Left lung (tissue), 10 donors: ENCODE measurements around the gene CST8. TPM values are rescaled to one million over a fixed set of nuclear protein-coding genes. Genes with fewer than 3 reads are reported as not detected.

Experiments used
- ATAC-seq: fragments of 200-7000 bp; cut with Tn5 transposase; one replicate; pipeline ENCODE4 v1.9.1; 2020; ENCODE audit warnings: moderate library complexity
- DNase-seq, 4 donors: peaks; one replicate each; pipeline ENCODE4 v3.0.0-alpha.2; 2013 to 2020
- H3K27ac ChIP-seq, 2 donors: fragments of 200-600 bp; sonication (generic) in 1 of 2; one replicate each; pipeline versions ENCODE4 v1.5.0 to v1.8.0; 2020 to 2021
- H3K27me3 ChIP-seq, 2 donors: fragments of 200-600 bp; sonication (generic) in 1 of 2; one replicate each; pipeline versions ENCODE4 v1.5.0 to v1.8.0; 2020 to 2021
- H3K36me3 ChIP-seq, 2 donors: fragments of 200-600 bp; sonication (generic) in 1 of 2; one replicate each; pipeline versions ENCODE4 v1.5.0 to v1.8.0; 2020 to 2021
- H3K4me1 ChIP-seq, 2 donors: fragments of 200-600 bp; one replicate each; pipeline ENCODE4 v1.8.0; 2021
- H3K4me3 ChIP-seq, 2 donors: fragments of 200-600 bp; sonication (generic) in 1 of 2; one replicate each; pipeline versions ENCODE4 v1.5.0 to v1.8.0; 2020 to 2021; ENCODE audit warnings: mild to moderate bottlenecking in 1 of 2
- H3K9me3 ChIP-seq, 2 donors: fragments of 200-600 bp; sonication (generic) in 1 of 2; one replicate each; pipeline versions ENCODE4 v1.5.0 to v1.8.0; 2020 to 2021
- CTCF ChIP-seq, 2 donors: fragments of 200-600 bp; sonication (generic) in 1 of 2; IDR thresholded peaks; one replicate each; pipeline versions ENCODE4 v1.5.0 to v1.8.0; 2021; ENCODE audit warnings: antibody characterized with exemption in 2 of 2
- intact Hi-C, 2 donors: fragments of 100-400 bp; cut with DNase I; formaldehyde crosslinking; loops; one replicate each; pipeline versions ENCODE4 v1.11.2 to v1.14.2; 2022
- polyA plus RNA-seq, 6 donors: library from polyadenylated mRNA; unstranded; fragments of 120-200 nt; gene quantifications; one replicate each; pipeline ENCODE4 v1.2.1, GENCODE V29; 2013; ENCODE audit not compliant: insufficient read length in 6 of 6
- total RNA-seq, 2 donors: library from RNA; stranded (reverse); fragmentation: NEBNext Ultra II Directional; extraction: Animal tissue kit (Norgen Biotek cat#: 25700); gene quantifications; one replicate each; pipeline ENCODE4 v1.2.1, GENCODE V29; 2021
- donor health status: DM: no; HTN: yes; CAD: no.
- donor health status: DM: no; HTN: no; CAD: no.

Gene CST8
- total and polyA plus RNA-seq, 8 donors, result not detected

DNA sequence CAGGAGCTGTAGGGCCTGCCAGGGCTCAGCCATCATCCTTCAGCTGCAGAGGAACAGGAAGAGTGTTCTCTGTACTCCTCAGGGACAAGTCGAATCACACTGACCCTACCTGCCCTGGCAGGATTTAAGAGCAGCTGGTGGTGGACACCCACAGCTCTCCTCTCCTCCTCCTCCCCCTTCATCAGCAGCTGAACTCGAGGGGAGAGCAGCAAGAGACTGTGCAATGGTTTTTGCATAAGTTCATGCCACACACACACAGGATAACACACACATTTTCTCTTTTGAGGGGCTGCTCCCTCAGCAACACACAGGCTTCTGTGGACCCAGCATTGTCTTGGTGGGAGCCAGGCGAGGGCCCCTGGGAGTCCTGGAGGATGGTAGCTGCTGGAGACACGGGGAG is 38.1 kb upstream of the CST8 start, which contains the start of gene CST11:
Gene CST11 (minus strand): TSS at position 101 of the 400 bp plus-strand sequence. CDS start 65 bp downstream, at position 36.
- H3K27me3 ChIP-seq, result peaks cover 0 to 12% of the 10 kb centered on the region in 2 donors
- no peak for ATAC-seq
- no peaks in the 10 kb centered on the region for H3K9me3 ChIP-seq
- no peaks in the 10 kb centered on the region for H3K4me1 ChIP-seq
- no peaks in the 10 kb centered on the region for H3K36me3 ChIP-seq
- H3K4me3 ChIP-seq, result no peak within 1 kb of the TSS
- TF ChIP-seq CTCF (IDR thresholded peaks at IDR 0.05), result no peak
- intact Hi-C loops, result no loop called here
- H3K27ac ChIP-seq, result no peak within 1 kb of the TSS
- DNase-seq, result no peak

DNA sequence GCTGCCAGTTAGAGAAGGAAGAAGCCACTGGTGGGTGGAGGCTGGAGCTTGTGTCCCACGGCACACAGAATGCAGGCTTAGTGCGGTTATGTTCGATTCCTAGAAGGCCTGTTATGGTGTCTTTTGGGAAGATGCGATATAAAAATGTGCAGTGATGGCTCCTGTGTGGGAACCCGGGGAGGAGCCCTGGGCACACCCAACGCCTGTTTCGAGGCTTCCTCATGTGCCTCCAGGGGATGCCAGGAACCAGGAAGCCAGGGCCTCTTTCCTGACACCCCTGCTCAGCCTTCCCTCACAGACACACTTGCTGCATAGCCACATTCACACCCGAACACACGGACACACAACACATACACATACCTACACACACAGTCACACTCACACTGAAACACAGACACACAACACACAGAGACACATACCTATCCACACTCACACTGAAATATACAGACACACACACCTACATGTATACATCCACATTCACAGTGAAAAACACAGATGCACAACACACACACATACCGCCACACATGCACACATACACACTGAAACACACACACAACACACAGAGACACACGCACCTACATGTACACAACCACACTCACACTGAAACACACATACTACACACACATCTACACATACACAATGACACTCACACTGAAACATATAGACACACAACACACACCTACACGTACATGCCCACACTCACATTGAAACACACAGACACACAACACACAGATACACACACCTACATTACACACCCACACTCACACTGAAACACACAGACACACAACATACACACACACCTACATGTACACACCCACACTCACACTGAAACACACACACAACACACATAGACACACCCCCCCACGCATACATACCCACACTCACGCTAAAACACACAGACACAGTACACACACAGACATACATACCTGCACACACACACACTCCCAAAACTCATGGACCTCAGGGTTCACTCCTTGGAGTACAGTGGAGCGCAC is 37.1 kb upstream of the CST8 start:
- DNase-seq (no peak), ATAC-seq (no peak)
- H3K27me3 ChIP-seq, result peaks cover 0 to 12% of the 10 kb centered on the region in 2 donors
- no peaks in the 10 kb centered on the region for H3K9me3 ChIP-seq
- intact Hi-C loops, result no loop called here
- H3K27ac ChIP-seq, result no peak overlapping the region
- no peaks in the 10 kb centered on the region for H3K4me1 ChIP-seq
- no peak for TF ChIP-seq CTCF (IDR thresholded peaks at IDR 0.05)
- no peaks in the 10 kb centered on the region for H3K36me3 ChIP-seq
- no peak overlapping the region for H3K4me3 ChIP-seq

GRCh38 chr20:23454816-23455215 is 36.1 kb upstream of the CST8 start:
- intact Hi-C loops, result no loop called here
- ATAC-seq, result no peak

GRCh38 chr20:23455639-23456038 is 35.3 kb upstream of the CST8 start:
- Histone ChIP-seq H3K4me3 (no peak overlapping the region), H3K36me3 (no peaks in the 10 kb centered on the region), H3K27me3 (peaks cover 0 to 12% of the 10 kb centered on the region in 2 donors), H3K27ac (no peak overlapping the region), H3K9me3 (no peaks in the 10 kb centered on the region), H3K4me1 (no peaks in the 10 kb centered on the region)
- DNase-seq, result no peak
- no peak for ATAC-seq
- intact Hi-C loops, result no loop called here
- TF ChIP-seq CTCF (IDR thresholded peaks at IDR 0.05), result no peak

More at GRCh38 chr20:23454816-23455215, 36.1 kb upstream of the CST8 start:
- Histone ChIP-seq H3K27me3 (peaks cover 0 to 12% of the 10 kb centered on the region in 2 donors), H3K4me1 (no peaks in the 10 kb centered on the region), H3K27ac (no peak overlapping the region), H3K36me3 (no peaks in the 10 kb centered on the region), H3K4me3 (no peak overlapping the region), H3K9me3 (no peaks in the 10 kb centered on the region)
- no peak for TF ChIP-seq CTCF (IDR thresholded peaks at IDR 0.05)
- no peak for DNase-seq

GRCh38 chr20:23456409-23456808 is 34.5 kb upstream of the CST8 start:
- Histone ChIP-seq H3K9me3 (no peaks in the 10 kb centered on the region), H3K4me3 (no peak overlapping the region), H3K4me1 (no peaks in the 10 kb centered on the region), H3K36me3 (no peaks in the 10 kb centered on the region), H3K27ac (no peak overlapping the region), H3K27me3 (peaks cover 0 to 16% of the 10 kb centered on the region in 2 donors)
- DNase-seq (no peak), ATAC-seq (no peak)
- TF ChIP-seq CTCF (IDR thresholded peaks at IDR 0.05), result no peak
- intact Hi-C loops, result no loop called here
